ENCODE results near the gene ENKUR. TPM values are rescaled to one million over a fixed set of nuclear protein-coding genes. Genes with fewer than 3 reads are reported as not detected.

Gene ENKUR
- total RNA-seq, 2 experiments from 2014 or later: not detected

GRCh38 chr10:24998044-24998443 is 17.9 kb downstream of the ENKUR start:
- Mint-ChIP-seq H3K4me1 (ENCODE audit: low read depth) (no peaks in the 10 kb centered on the region), H3K4me3 (no peak overlapping the region), H3K36me3 (ENCODE audit: low read depth) (no peaks in the 10 kb centered on the region), H3K27me3 (peaks cover 3% of the 10 kb centered on the region), H3K27ac (no peak overlapping the region), H3K9me3 (peaks cover 6% of the 10 kb centered on the region)
- Histone ChIP-seq H3K36me3 (ENCODE audit: insufficient read depth, low read length) (no peaks in the 10 kb centered on the region), H3K9me3 (ENCODE audit: control insufficient read depth in 1 of 2, insufficient read depth in 1 of 2, low read length in 2 of 2) (peaks cover 0 to 8% of the 10 kb centered on the region in 2 experiments), H3K4me1 (ENCODE audit: insufficient read depth, low read length) (no peaks in the 10 kb centered on the region), H3K27me3 (ENCODE audit: control insufficient read depth in 1 of 2, insufficient read depth in 2 of 2, low read length in 2 of 2) (no peaks in the 10 kb centered on the region), H3K27ac (ENCODE audit: low read depth in 1 of 2, low read length in 2 of 2) (no peak overlapping the region), H3K4me3 (ENCODE audit: low read length) (no peak overlapping the region)
- ChIA-PET POLR2A (no interaction called here), CTCF (no interaction called here)
- TF ChIP-seq CTCF (IDR thresholded peaks at IDR 0.05): no peak
- DNase-seq (no peak), ATAC-seq (ENCODE audit: poor library complexity) (no peak)
- intact Hi-C loops (cut with DNase I, micrococcal nuclease): no loop called here

GRCh38 chr10:24995072-24995471 is 20.9 kb downstream of the ENKUR start:
- H3K4me3 ChIP-seq (ENCODE audit: low read length): no peak overlapping the region
- no peak overlapping the region for H3K27ac ChIP-seq (ENCODE audit: low read depth in 1 of 2, low read length in 2 of 2)
- no peak for DNase-seq
- H3K9me3 ChIP-seq (ENCODE audit: control insufficient read depth in 1 of 2, insufficient read depth in 1 of 2, low read length in 2 of 2): peaks cover 0 to under 1% of the 10 kb centered on the region in 2 experiments
- H3K36me3 Mint-ChIP-seq (ENCODE audit: low read depth): no peaks in the 10 kb centered on the region
- no peak overlapping the region for H3K27ac Mint-ChIP-seq
- no peak for TF ChIP-seq CTCF (IDR thresholded peaks at IDR 0.05)
- peaks cover 3% of the 10 kb centered on the region for H3K27me3 Mint-ChIP-seq
- H3K36me3 ChIP-seq (ENCODE audit: insufficient read depth, low read length): no peaks in the 10 kb centered on the region
- no peaks in the 10 kb centered on the region for H3K4me1 Mint-ChIP-seq (ENCODE audit: low read depth)
- POLR2A ChIA-PET: no interaction called here
- no peaks in the 10 kb centered on the region for H3K27me3 ChIP-seq (ENCODE audit: control insufficient read depth in 1 of 2, insufficient read depth in 2 of 2, low read length in 2 of 2)
- no peaks in the 10 kb centered on the region for H3K4me1 ChIP-seq (ENCODE audit: insufficient read depth, low read length)
- intact Hi-C loops (cut with DNase I, micrococcal nuclease): no loop called here
- H3K4me3 Mint-ChIP-seq: no peak overlapping the region
- no peak for ATAC-seq (ENCODE audit: poor library complexity)
- CTCF ChIA-PET: no interaction called here
- no peaks in the 10 kb centered on the region for H3K9me3 Mint-ChIP-seq

- H3K36me3 ChIP-seq (ENCODE audit: insufficient read depth, low read length): no peaks in the 10 kb centered on the region
- no peaks in the 10 kb centered on the region for H3K9me3 ChIP-seq (ENCODE audit: control insufficient read depth in 1 of 2, insufficient read depth in 1 of 2, low read length in 2 of 2)
- Mint-ChIP-seq H3K27me3 (peaks cover 3% of the 10 kb centered on the region), H3K36me3 (ENCODE audit: low read depth) (no peaks in the 10 kb centered on the region), H3K4me3 (no peak overlapping the region), H3K4me1 (ENCODE audit: low read depth) (no peaks in the 10 kb centered on the region), H3K9me3 (no peaks in the 10 kb centered on the region), H3K27ac (no peak overlapping the region)
- no peak for TF ChIP-seq CTCF (IDR thresholded peaks at IDR 0.05)
- DNase-seq (no peak), ATAC-seq (ENCODE audit: poor library complexity) (no peak)
- no peaks in the 10 kb centered on the region for H3K4me1 ChIP-seq (ENCODE audit: insufficient read depth, low read length)
- ChIA-PET POLR2A (no interaction called here), CTCF (no interaction called here)
- intact Hi-C loops (cut with DNase I, micrococcal nuclease): no loop called here
- no peak overlapping the region for H3K27ac ChIP-seq (ENCODE audit: low read depth in 1 of 2, low read length in 2 of 2)
- no peak overlapping the region for H3K4me3 ChIP-seq (ENCODE audit: low read length)
- H3K27me3 ChIP-seq (ENCODE audit: control insufficient read depth in 1 of 2, insufficient read depth in 2 of 2, low read length in 2 of 2): no peaks in the 10 kb centered on the region
Observed at GRCh38 chr10:24993237-24993958, 22.6 kb downstream of the ENKUR start.

Data from CD4-positive, alpha-beta T cell (primary cell).